Measurements from ENCODE around the gene PDE1A. TPM values are rescaled to one million over a fixed set of nuclear protein-coding genes. Genes with fewer than 3 reads are reported as not detected.
A peak's percentile ranks its signal among the peaks of the same experiment; 100 is the strongest.
"Not testable (repeated sequence)": the region's sequence is repeated elsewhere in the genome, so short reads cannot be mapped to it uniquely, and the experiment has no call there.

Gene PDE1A
- total RNA-seq, 1 experiment from 2014 or later, result not detected

- H3K4me1 ChIP-seq (replicated peaks); H3K9me3 ChIP-seq (replicated peaks); DNase-seq (ENCODE audit: low read depth in 1 of 2, low spot score in 2 of 2); H3K36me3 ChIP-seq; H3K4me3 ChIP-seq; H3K27me3 ChIP-seq (replicated peaks); H3K27ac ChIP-seq: not testable (repeated sequence)
Measured at GRCh38 chr2:182386267-182386880, 40.5 kb downstream of the PDE1A start.

- H3K27ac ChIP-seq, result no peak overlapping the region
- no peaks in the 10 kb centered on the region for H3K36me3 ChIP-seq
- no peak overlapping the region for H3K4me3 ChIP-seq
- no peak for DNase-seq (ENCODE audit: low read depth in 1 of 2, low spot score in 2 of 2)
- no peaks in the 10 kb centered on the region for H3K27me3 ChIP-seq (replicated peaks)
- no peaks in the 10 kb centered on the region for H3K9me3 ChIP-seq (replicated peaks)
- no peaks in the 10 kb centered on the region for H3K4me1 ChIP-seq (replicated peaks)
Measured at GRCh38 chr2:182384860-182385259, 42.0 kb downstream of the PDE1A start.

- H3K27me3 ChIP-seq (replicated peaks), result no peaks in the 10 kb centered on the region
- no peaks in the 10 kb centered on the region for H3K9me3 ChIP-seq (replicated peaks)
- H3K4me1 ChIP-seq (replicated peaks), result no peaks in the 10 kb centered on the region
- no peak overlapping the region for H3K27ac ChIP-seq
- no peak for DNase-seq (ENCODE audit: low read depth in 1 of 2, low spot score in 2 of 2)
- H3K4me3 ChIP-seq, result no peak overlapping the region
- no peaks in the 10 kb centered on the region for H3K36me3 ChIP-seq
Measured at GRCh38 chr2:182381225-182381624, 45.6 kb downstream of the PDE1A start.

GRCh38 chr2:182379241-182379640 lies 47.6 kb downstream of the PDE1A start:
- Histone ChIP-seq H3K4me1 (replicated peaks) (no peaks in the 10 kb centered on the region), H3K27me3 (replicated peaks) (no peaks in the 10 kb centered on the region), H3K4me3 (no peak overlapping the region), H3K27ac (no peak overlapping the region), H3K36me3 (no peaks in the 10 kb centered on the region), H3K9me3 (replicated peaks) (0 out of 2 replicates have a peak, but pooled peaks cover 4% of the 10 kb centered on the region)
- no peak for DNase-seq (ENCODE audit: low read depth in 1 of 2, low spot score in 2 of 2)

GRCh38 chr2:182378759-182379158 lies 48.1 kb downstream of the PDE1A start:
- no peaks in the 10 kb centered on the region for H3K4me1 ChIP-seq (replicated peaks)
- 0 out of 2 replicates have a peak, but pooled peaks cover 4% of the 10 kb centered on the region for H3K9me3 ChIP-seq (replicated peaks)
- H3K27ac ChIP-seq, result no peak overlapping the region
- no peaks in the 10 kb centered on the region for H3K27me3 ChIP-seq (replicated peaks)
- H3K4me3 ChIP-seq, result no peak overlapping the region
- DNase-seq (ENCODE audit: low read depth in 1 of 2, low spot score in 2 of 2), result no peak
- H3K36me3 ChIP-seq, result no peaks in the 10 kb centered on the region

- Histone ChIP-seq H3K36me3 (no peaks in the 10 kb centered on the region), H3K27me3 (replicated peaks) (no peaks in the 10 kb centered on the region), H3K4me3 (no peak overlapping the region), H3K27ac (no peak overlapping the region), H3K4me1 (replicated peaks) (peaks cover 10% of the 10 kb centered on the region), H3K9me3 (replicated peaks) (0 out of 2 replicates have a peak, but pooled peaks cover 4% of the 10 kb centered on the region)
- DNase-seq (ENCODE audit: low read depth in 1 of 2, low spot score in 2 of 2), result no peak
Measured at GRCh38 chr2:182377467-182377866, 49.4 kb downstream of the PDE1A start.

- H3K4me1 ChIP-seq (replicated peaks), result peaks cover 17% of the 10 kb centered on the region
Measured at GRCh38 chr2:182375862-182376261, 51.0 kb downstream of the PDE1A start.

GRCh38 chr2:182372661-182373060 lies 54.2 kb downstream of the PDE1A start:
- H3K4me1 ChIP-seq (replicated peaks), result peaks cover 17% of the 10 kb centered on the region
- peak overlapping the region; percentile 95 for H3K27ac ChIP-seq
- DNase-seq (ENCODE audit: low read depth in 1 of 2, low spot score in 2 of 2), result peak; percentile 68 to 87
- H3K9me3 ChIP-seq (replicated peaks), result 0 out of 2 replicates have a peak, but pooled peaks cover 6% of the 10 kb centered on the region
- H3K36me3 ChIP-seq, result no peaks in the 10 kb centered on the region
- H3K4me3 ChIP-seq, result no peak overlapping the region
- H3K27me3 ChIP-seq (replicated peaks), result no peaks in the 10 kb centered on the region

More at GRCh38 chr2:182375862-182376261, 51.0 kb downstream of the PDE1A start:
- no peaks in the 10 kb centered on the region for H3K36me3 ChIP-seq
- no peak overlapping the region for H3K27ac ChIP-seq
- H3K4me3 ChIP-seq, result no peak overlapping the region
- no peak for DNase-seq (ENCODE audit: low read depth in 1 of 2, low spot score in 2 of 2)
- H3K9me3 ChIP-seq (replicated peaks), result 0 out of 2 replicates have a peak, but pooled peaks cover 6% of the 10 kb centered on the region
- H3K27me3 ChIP-seq (replicated peaks), result no peaks in the 10 kb centered on the region

- H3K36me3 ChIP-seq, result no peaks in the 10 kb centered on the region
- H3K4me1 ChIP-seq (replicated peaks), result peaks cover 17% of the 10 kb centered on the region
- H3K4me3 ChIP-seq, result no peak overlapping the region
- no peak overlapping the region for H3K27ac ChIP-seq
- no peak for DNase-seq (ENCODE audit: low read depth in 1 of 2, low spot score in 2 of 2)
- 0 out of 2 replicates have a peak, but pooled peaks cover 3% of the 10 kb centered on the region for H3K9me3 ChIP-seq (replicated peaks)
- H3K27me3 ChIP-seq (replicated peaks), result no peaks in the 10 kb centered on the region
Measured at GRCh38 chr2:182368996-182369395, 57.8 kb downstream of the PDE1A start.

- 0 out of 2 replicates have a peak, but pooled peaks cover 3% of the 10 kb centered on the region for H3K9me3 ChIP-seq (replicated peaks)
- H3K4me3 ChIP-seq, result no peak overlapping the region
- no peak overlapping the region for H3K27ac ChIP-seq
- no peaks in the 10 kb centered on the region for H3K27me3 ChIP-seq (replicated peaks)
- DNase-seq (ENCODE audit: low read depth in 1 of 2, low spot score in 2 of 2), result no peak
- H3K4me1 ChIP-seq (replicated peaks), result peaks cover 17% of the 10 kb centered on the region
- H3K36me3 ChIP-seq, result no peaks in the 10 kb centered on the region
Measured at GRCh38 chr2:182368446-182368845, 58.4 kb downstream of the PDE1A start.

- Histone ChIP-seq H3K27me3 (replicated peaks) (no peaks in the 10 kb centered on the region), H3K9me3 (replicated peaks) (0 out of 2 replicates have a peak, but pooled peaks cover 3% of the 10 kb centered on the region), H3K27ac (no peak overlapping the region), H3K4me1 (replicated peaks) (peaks cover 7% of the 10 kb centered on the region), H3K4me3 (no peak overlapping the region), H3K36me3 (no peaks in the 10 kb centered on the region)
- DNase-seq (ENCODE audit: low read depth in 1 of 2, low spot score in 2 of 2), result no peak
Measured at GRCh38 chr2:182367401-182367800, 59.4 kb downstream of the PDE1A start.

- no peaks in the 10 kb centered on the region; the same call in 1 of the 2 replicates for H3K4me1 ChIP-seq (replicated peaks)
- H3K9me3 ChIP-seq (replicated peaks), result no peaks in the 10 kb centered on the region
- H3K27me3 ChIP-seq (replicated peaks), result no peaks in the 10 kb centered on the region
- H3K36me3 ChIP-seq, result no peaks in the 10 kb centered on the region
- no peak overlapping the region for H3K27ac ChIP-seq
- no peak for DNase-seq (ENCODE audit: low read depth in 1 of 2, low spot score in 2 of 2)
- H3K4me3 ChIP-seq, result no peak overlapping the region
Measured at GRCh38 chr2:182366628-182367027, 60.2 kb downstream of the PDE1A start.

GRCh38 chr2:182365855-182366254 lies 61.0 kb downstream of the PDE1A start:
- no peak for DNase-seq (ENCODE audit: low read depth in 1 of 2, low spot score in 2 of 2)
- H3K27ac ChIP-seq, result no peak overlapping the region
- no peaks in the 10 kb centered on the region for H3K36me3 ChIP-seq
- no peaks in the 10 kb centered on the region for H3K9me3 ChIP-seq (replicated peaks)
- H3K4me3 ChIP-seq, result no peak overlapping the region
- no peaks in the 10 kb centered on the region for H3K27me3 ChIP-seq (replicated peaks)
- no peaks in the 10 kb centered on the region for H3K4me1 ChIP-seq (replicated peaks)

- no peaks in the 10 kb centered on the region for H3K36me3 ChIP-seq
- DNase-seq (ENCODE audit: low read depth in 1 of 2, low spot score in 2 of 2), result no peak
Measured at GRCh38 chr2:182361477-182361876, 65.4 kb downstream of the PDE1A start.

More at GRCh38 chr2:182361477-182361876, 65.4 kb downstream of the PDE1A start:
- Histone ChIP-seq H3K4me3 (no peak overlapping the region), H3K27ac (no peak overlapping the region), H3K9me3 (replicated peaks) (no peaks in the 10 kb centered on the region), H3K27me3 (replicated peaks) (no peaks in the 10 kb centered on the region), H3K4me1 (replicated peaks) (no peaks in the 10 kb centered on the region)
